ENCODE data around the gene UBR3. TPM values are rescaled to one million over a fixed set of nuclear protein-coding genes. Genes with fewer than 3 reads are reported as not detected.

Gene UBR3
- total RNA-seq, 1 experiment from 2014 or later = 16.4 TPM

DNA sequence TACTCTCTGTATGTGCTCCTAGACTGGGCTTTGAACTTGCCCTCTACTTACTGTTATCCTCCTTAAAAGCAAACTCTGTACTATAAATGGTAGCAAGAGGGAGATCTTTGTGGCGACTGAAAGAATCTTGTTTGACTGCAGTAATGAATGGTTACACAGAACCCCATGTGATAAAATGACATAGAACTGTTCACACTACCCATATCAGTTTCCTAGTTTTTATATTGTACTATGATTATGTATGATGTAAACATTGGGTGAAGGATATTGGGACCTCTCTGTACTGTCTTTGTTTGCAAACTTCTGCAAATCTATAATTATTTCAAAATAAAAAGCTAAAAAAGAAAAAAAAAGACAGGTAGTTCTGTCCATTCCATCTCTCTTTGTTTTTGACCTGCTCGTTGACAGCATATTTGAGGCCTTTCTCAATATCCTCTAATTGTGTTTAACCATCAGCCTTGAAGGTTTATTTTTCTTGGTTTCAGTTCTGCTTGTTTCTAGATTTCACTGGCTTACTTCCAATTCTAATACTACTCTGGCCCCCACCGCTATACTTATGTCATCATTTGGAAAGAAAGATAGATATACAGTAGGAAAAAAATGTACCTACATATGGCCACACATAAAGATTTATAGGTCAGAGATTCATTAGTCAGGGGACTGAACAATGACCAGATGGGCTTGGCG lies 271.5 kb downstream of the UBR3 start:
- CTCF ChIA-PET = no interaction called here
- Mint-ChIP-seq H3K4me1 (peaks cover 3% of the 10 kb centered on the region; the same call in 1 of the 2 replicates), H3K36me3 (peaks cover 8% of the 10 kb centered on the region; the same call in 1 of the 2 replicates), H3K27ac (no peak overlapping the region), H3K9me3 (peaks cover 22% of the 10 kb centered on the region; the same call in 1 of the 2 replicates), H3K27me3 (ENCODE audit: low read depth) (no peaks in the 10 kb centered on the region), H3K4me3 (no peak overlapping the region)
- no peak for ATAC-seq
- TF ChIP-seq JAZF1 (CRISPR knock-in tag; IDR thresholded peaks at IDR 0.05) (no peak), SMAD4 (CRISPR knock-in tag; IDR thresholded peaks at IDR 0.05) (no peak), IRF2 (CRISPR knock-in tag; IDR thresholded peaks at IDR 0.05; ENCODE audit: borderline replicate concordance, low read depth) (no peak), EMX1 (CRISPR knock-in tag; IDR thresholded peaks at IDR 0.05) (no peak), ZNF263 (CRISPR knock-in tag; IDR thresholded peaks at IDR 0.05; ENCODE audit: low read depth) (no peak), ETV6 (CRISPR knock-in tag; IDR thresholded peaks at IDR 0.05) (no peak), NFYB (CRISPR knock-in tag; conservative IDR thresholded peaks at IDR 0.05; ENCODE audit: low read depth) (no peak), RORB (CRISPR knock-in tag; IDR thresholded peaks at IDR 0.05) (no peak), NR1H2 (CRISPR knock-in tag; IDR thresholded peaks at IDR 0.05) (no peak), ZNF396 (CRISPR knock-in tag; IDR thresholded peaks at IDR 0.05; ENCODE audit: borderline replicate concordance) (no peak), TP53 (CRISPR knock-in tag; IDR thresholded peaks at IDR 0.05) (no peak), NFE2L1 (CRISPR knock-in tag; IDR thresholded peaks at IDR 0.05) (no peak), FOXK1 (CRISPR knock-in tag; IDR thresholded peaks at IDR 0.05) (no peak)
- TF ChIP-seq, protein P1, sequence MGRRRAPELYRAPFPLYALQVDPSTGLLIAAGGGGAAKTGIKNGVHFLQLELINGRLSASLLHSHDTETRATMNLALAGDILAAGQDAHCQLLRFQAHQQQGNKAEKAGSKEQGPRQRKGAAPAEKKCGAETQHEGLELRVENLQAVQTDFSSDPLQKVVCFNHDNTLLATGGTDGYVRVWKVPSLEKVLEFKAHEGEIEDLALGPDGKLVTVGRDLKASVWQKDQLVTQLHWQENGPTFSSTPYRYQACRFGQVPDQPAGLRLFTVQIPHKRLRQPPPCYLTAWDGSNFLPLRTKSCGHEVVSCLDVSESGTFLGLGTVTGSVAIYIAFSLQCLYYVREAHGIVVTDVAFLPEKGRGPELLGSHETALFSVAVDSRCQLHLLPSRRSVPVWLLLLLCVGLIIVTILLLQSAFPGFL (CRISPR knock-in tag; IDR thresholded peaks at IDR 0.05; ENCODE audit: borderline replicate concordance) = no peak
- TF ChIP-seq, protein P2, sequence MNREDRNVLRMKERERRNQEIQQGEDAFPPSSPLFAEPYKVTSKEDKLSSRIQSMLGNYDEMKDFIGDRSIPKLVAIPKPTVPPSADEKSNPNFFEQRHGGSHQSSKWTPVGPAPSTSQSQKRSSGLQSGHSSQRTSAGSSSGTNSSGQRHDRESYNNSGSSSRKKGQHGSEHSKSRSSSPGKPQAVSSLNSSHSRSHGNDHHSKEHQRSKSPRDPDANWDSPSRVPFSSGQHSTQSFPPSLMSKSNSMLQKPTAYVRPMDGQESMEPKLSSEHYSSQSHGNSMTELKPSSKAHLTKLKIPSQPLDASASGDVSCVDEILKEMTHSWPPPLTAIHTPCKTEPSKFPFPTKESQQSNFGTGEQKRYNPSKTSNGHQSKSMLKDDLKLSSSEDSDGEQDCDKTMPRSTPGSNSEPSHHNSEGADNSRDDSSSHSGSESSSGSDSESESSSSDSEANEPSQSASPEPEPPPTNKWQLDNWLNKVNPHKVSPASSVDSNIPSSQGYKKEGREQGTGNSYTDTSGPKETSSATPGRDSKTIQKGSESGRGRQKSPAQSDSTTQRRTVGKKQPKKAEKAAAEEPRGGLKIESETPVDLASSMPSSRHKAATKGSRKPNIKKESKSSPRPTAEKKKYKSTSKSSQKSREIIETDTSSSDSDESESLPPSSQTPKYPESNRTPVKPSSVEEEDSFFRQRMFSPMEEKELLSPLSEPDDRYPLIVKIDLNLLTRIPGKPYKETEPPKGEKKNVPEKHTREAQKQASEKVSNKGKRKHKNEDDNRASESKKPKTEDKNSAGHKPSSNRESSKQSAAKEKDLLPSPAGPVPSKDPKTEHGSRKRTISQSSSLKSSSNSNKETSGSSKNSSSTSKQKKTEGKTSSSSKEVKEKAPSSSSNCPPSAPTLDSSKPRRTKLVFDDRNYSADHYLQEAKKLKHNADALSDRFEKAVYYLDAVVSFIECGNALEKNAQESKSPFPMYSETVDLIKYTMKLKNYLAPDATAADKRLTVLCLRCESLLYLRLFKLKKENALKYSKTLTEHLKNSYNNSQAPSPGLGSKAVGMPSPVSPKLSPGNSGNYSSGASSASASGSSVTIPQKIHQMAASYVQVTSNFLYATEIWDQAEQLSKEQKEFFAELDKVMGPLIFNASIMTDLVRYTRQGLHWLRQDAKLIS (CRISPR knock-in tag; IDR thresholded peaks at IDR 0.05; ENCODE audit: borderline replicate concordance) = no peak
- TF ChIP-seq, protein P3, sequence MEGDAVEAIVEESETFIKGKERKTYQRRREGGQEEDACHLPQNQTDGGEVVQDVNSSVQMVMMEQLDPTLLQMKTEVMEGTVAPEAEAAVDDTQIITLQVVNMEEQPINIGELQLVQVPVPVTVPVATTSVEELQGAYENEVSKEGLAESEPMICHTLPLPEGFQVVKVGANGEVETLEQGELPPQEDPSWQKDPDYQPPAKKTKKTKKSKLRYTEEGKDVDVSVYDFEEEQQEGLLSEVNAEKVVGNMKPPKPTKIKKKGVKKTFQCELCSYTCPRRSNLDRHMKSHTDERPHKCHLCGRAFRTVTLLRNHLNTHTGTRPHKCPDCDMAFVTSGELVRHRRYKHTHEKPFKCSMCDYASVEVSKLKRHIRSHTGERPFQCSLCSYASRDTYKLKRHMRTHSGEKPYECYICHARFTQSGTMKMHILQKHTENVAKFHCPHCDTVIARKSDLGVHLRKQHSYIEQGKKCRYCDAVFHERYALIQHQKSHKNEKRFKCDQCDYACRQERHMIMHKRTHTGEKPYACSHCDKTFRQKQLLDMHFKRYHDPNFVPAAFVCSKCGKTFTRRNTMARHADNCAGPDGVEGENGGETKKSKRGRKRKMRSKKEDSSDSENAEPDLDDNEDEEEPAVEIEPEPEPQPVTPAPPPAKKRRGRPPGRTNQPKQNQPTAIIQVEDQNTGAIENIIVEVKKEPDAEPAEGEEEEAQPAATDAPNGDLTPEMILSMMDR (IDR thresholded peaks at IDR 0.05) = no peak
- TF ChIP-seq, protein P4, sequence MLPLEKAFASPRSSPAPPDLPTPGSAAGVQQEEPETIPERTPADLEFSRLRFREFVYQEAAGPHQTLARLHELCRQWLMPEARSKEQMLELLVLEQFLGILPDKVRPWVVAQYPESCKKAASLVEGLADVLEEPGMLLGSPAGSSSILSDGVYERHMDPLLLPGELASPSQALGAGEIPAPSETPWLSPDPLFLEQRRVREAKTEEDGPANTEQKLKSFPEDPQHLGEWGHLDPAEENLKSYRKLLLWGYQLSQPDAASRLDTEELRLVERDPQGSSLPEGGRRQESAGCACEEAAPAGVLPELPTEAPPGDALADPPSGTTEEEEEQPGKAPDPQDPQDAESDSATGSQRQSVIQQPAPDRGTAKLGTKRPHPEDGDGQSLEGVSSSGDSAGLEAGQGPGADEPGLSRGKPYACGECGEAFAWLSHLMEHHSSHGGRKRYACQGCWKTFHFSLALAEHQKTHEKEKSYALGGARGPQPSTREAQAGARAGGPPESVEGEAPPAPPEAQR (CRISPR knock-in tag; IDR thresholded peaks at IDR 0.05) = no peak
- POLR2A ChIA-PET = no interaction called here
- no peak for DNase-seq (ENCODE audit: low spot score)

DNA sequence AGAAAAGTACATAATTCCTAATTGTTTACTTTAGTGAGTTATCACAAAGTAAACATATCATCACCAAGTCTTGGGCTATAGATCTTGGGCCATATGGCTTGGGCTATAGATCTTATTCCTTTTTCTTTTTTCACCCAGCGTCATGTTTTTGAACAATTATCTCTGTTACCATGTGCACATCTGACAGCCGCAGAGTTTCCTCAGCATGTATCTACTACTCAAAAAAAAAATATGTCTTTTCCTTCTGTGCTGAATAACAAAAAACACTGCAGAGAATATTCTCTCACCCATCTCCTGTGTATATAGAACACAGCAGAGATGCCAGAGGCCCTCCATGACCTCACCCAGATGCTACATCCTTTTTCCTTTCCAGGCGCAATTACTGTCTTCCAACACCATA lies 274.5 kb downstream of the UBR3 start:
- H3K4me1 Mint-ChIP-seq = peaks cover 20% of the 10 kb centered on the region
- 0 out of 2 replicates have a peak, but pooled peaks cover 7% of the 10 kb centered on the region for H3K36me3 Mint-ChIP-seq
- 0 out of 2 replicates have a peak, but pooled peaks cover 2% of the 10 kb centered on the region for H3K27me3 Mint-ChIP-seq (ENCODE audit: low read depth)
- ATAC-seq (no peak), DNase-seq (ENCODE audit: low spot score) (no peak)
- H3K4me3 Mint-ChIP-seq = no peak overlapping the region
- POLR2A ChIA-PET = no interaction called here
- H3K27ac Mint-ChIP-seq = no peak overlapping the region
- peaks cover 19% of the 10 kb centered on the region; the same call in 1 of the 2 replicates for H3K9me3 Mint-ChIP-seq
- CTCF ChIA-PET = no interaction called here
- TF ChIP-seq OVOL2 (CRISPR knock-in tag; IDR thresholded peaks at IDR 0.05; ENCODE audit: borderline replicate concordance) (no peak), FOXJ3 (CRISPR knock-in tag; IDR thresholded peaks at IDR 0.05; ENCODE audit: borderline replicate concordance) (no peak), ZBTB21 (CRISPR knock-in tag; IDR thresholded peaks at IDR 0.05; ENCODE audit: borderline replicate concordance) (no peak), JUN (CRISPR knock-in tag; IDR thresholded peaks at IDR 0.05) (no peak), TP53 (CRISPR knock-in tag; IDR thresholded peaks at IDR 0.05) (no peak)
- TF ChIP-seq, protein P5, sequence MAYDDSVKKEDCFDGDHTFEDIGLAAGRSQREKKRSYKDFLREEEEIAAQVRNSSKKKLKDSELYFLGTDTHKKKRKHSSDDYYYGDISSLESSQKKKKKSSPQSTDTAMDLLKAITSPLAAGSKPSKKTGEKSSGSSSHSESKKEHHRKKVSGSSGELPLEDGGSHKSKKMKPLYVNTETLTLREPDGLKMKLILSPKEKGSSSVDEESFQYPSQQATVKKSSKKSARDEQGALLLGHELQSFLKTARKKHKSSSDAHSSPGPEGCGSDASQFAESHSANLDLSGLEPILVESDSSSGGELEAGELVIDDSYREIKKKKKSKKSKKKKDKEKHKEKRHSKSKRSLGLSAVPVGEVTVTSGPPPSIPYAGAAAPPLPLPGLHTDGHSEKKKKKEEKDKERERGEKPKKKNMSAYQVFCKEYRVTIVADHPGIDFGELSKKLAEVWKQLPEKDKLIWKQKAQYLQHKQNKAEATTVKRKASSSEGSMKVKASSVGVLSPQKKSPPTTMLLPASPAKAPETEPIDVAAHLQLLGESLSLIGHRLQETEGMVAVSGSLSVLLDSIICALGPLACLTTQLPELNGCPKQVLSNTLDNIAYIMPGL (CRISPR knock-in tag; IDR thresholded peaks at IDR 0.05) = no peak
- TF ChIP-seq, protein P6, sequence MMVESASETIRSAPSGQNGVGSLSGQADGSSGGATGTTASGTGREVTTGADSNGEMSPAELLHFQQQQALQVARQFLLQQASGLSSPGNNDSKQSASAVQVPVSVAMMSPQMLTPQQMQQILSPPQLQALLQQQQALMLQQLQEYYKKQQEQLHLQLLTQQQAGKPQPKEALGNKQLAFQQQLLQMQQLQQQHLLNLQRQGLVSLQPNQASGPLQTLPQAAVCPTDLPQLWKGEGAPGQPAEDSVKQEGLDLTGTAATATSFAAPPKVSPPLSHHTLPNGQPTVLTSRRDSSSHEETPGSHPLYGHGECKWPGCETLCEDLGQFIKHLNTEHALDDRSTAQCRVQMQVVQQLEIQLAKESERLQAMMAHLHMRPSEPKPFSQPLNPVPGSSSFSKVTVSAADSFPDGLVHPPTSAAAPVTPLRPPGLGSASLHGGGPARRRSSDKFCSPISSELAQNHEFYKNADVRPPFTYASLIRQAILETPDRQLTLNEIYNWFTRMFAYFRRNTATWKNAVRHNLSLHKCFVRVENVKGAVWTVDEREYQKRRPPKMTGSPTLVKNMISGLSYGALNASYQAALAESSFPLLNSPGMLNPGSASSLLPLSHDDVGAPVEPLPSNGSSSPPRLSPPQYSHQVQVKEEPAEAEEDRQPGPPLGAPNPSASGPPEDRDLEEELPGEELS (CRISPR knock-in tag; IDR thresholded peaks at IDR 0.05) = no peak

Measured in WTC11 (cell line).